ENCODE measurements around the gene ORC6.

The ORC6 gene

DNA sequence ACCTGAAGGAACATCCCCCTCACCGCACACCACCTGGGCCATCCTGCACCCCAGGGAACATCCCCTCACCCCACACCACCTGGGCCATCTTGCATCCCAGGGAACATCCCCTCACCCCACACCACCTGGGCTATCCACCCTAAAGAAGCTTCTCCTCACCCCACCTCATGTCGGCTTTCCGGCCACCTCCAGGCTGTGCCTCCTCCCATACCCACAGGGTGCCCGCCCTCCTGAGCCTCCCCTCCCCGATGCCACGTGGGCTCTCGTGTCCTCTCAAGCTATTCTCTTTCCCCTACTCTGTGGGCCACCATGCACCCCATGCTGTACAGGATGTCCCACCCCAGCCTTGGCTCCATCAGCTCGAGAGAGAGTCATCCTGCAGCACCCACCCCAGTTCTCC lies 40.7 kb downstream of the ORC6 start:
- no peaks in the 10 kb centered on the region for H3K36me3 ChIP-seq (ENCODE audit: control insufficient read depth, insufficient read depth, low read length)
- H3K27me3 ChIP-seq (replicated peaks; ENCODE audit: control insufficient read depth, insufficient read depth, low read length) = no peaks in the 10 kb centered on the region
- DNase-seq (ENCODE audit: extremely low read depth, insufficient read length) = no peak
- no peak for TF ChIP-seq CTCF (IDR thresholded peaks at IDR 0.05; ENCODE audit: insufficient read depth, low read length, poor library complexity, severe bottlenecking)
- no peak overlapping the region for H3K4me3 ChIP-seq (replicated peaks; ENCODE audit: low read depth, low read length)

DNA sequence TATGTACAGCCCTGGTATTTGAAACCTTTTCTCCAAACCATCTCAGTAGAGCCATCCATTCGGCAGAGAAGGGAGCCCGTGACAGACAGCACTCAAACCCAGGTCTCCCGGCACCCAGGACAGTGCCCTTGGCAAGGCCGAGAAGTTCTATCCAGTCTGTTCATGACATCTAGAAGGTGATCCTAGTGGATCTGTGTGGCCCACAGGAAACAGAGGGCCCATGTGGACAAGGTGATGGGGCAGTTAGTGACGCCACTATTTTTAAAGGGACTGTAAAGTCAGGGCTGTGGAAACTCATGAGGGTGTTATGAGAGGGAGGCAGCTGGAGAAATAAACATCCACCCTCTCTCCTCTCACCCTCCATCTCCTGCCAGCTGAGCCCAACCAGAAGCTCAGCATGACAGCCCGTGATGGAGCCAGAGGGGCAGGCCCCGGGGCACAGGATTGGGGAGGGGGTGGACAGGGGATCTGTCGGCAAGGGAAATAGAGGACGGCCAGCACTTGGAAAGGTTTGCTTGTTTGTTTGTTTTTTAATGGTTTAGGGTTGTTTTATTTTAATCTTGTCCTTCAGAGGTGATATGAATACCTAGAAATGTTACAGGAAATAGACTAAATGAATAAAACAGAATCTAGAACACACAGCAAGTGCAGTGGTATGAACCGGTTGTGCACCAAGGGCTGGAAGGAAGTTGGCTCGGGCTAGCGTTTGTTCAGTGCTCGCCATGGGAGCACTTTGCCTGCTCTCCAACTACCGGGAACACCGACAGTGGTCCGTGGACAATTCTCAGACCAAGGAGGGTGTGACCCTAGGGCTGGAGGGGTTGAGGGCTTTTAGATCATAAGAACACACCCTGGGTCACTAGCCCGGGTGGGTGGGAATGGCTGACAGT lies 41.6 kb downstream of the ORC6 start:
- no peaks in the 10 kb centered on the region for H3K27me3 ChIP-seq (replicated peaks; ENCODE audit: control insufficient read depth, insufficient read depth, low read length)
- no peak for TF ChIP-seq CTCF (IDR thresholded peaks at IDR 0.05; ENCODE audit: insufficient read depth, low read length, poor library complexity, severe bottlenecking)
- H3K4me3 ChIP-seq (replicated peaks; ENCODE audit: low read depth, low read length) = no peak overlapping the region

GRCh38 chr16:46731691-46732555 lies 42.5 kb downstream of the ORC6 start:
- Histone ChIP-seq H3K27me3 (replicated peaks; ENCODE audit: control insufficient read depth, insufficient read depth, low read length) (no peaks in the 10 kb centered on the region), H3K4me3 (replicated peaks; ENCODE audit: low read depth, low read length) (no peak overlapping the region), H3K36me3 (ENCODE audit: control insufficient read depth, insufficient read depth, low read length) (no peaks in the 10 kb centered on the region)
- DNase-seq (ENCODE audit: extremely low read depth, insufficient read length) = no peak
- no peak for TF ChIP-seq CTCF (IDR thresholded peaks at IDR 0.05; ENCODE audit: insufficient read depth, low read length, poor library complexity, severe bottlenecking)

More for the DNA sequence above, 41.6 kb downstream of the ORC6 start:
- no peaks in the 10 kb centered on the region for H3K36me3 ChIP-seq (ENCODE audit: control insufficient read depth, insufficient read depth, low read length)
- DNase-seq (ENCODE audit: extremely low read depth, insufficient read length) = no peak

DNA sequence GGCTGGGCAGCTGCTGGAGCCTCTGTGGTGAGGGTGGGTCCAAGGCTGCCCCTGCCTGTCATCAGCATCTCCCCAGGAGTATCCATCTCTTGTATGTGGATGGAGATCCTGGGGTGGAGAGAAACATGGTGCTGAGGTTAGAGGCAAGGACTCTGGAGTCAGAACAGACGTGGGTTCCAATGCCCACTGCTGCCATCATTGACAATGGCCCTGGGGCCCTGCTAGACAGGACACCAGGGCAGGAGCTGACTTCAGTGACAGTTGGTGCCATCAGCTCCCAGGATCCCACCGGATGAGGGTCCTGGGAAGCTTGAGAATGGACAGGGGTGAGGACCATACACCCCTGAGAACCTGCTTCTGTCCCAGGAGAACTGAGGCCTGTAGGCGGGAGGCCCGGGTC lies 43.1 kb downstream of the ORC6 start:
- Histone ChIP-seq H3K36me3 (ENCODE audit: control insufficient read depth, insufficient read depth, low read length) (no peaks in the 10 kb centered on the region), H3K4me3 (replicated peaks; ENCODE audit: low read depth, low read length) (no peak overlapping the region), H3K27me3 (replicated peaks; ENCODE audit: control insufficient read depth, insufficient read depth, low read length) (no peaks in the 10 kb centered on the region)
- no peak for DNase-seq (ENCODE audit: extremely low read depth, insufficient read length)
- TF ChIP-seq CTCF (IDR thresholded peaks at IDR 0.05; ENCODE audit: insufficient read depth, low read length, poor library complexity, severe bottlenecking) = no peak

DNA sequence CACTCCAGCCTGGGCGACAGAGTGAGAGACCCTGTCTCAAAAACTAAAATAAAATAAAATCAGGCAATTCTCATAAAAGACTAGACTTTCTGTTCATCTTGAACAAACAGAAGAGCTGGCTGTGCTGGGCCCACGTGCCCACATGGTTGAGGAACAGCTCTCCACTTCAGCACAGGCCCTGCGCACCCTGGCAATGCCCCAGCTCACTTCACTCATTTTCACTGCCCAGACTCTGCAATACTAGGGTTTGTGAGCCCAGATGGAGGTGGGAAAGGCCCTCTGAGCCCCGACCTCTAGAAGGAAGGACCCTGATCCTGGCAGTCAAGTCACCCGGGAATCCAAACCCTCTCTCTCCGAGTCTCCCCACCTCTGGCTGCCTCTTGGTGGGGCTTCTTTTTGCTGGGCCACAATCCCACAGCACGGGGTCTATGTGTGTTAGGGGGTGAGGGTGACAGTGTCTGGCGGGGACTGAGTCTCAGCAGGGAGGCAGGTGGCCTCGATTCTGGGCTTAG lies 43.9 kb downstream of the ORC6 start:
- Histone ChIP-seq H3K4me3 (replicated peaks; ENCODE audit: low read depth, low read length) (no peak overlapping the region), H3K27me3 (replicated peaks; ENCODE audit: control insufficient read depth, insufficient read depth, low read length) (no peaks in the 10 kb centered on the region), H3K36me3 (ENCODE audit: control insufficient read depth, insufficient read depth, low read length) (no peaks in the 10 kb centered on the region)
- no peak for DNase-seq (ENCODE audit: extremely low read depth, insufficient read length)
- TF ChIP-seq CTCF (IDR thresholded peaks at IDR 0.05; ENCODE audit: insufficient read depth, low read length, poor library complexity, severe bottlenecking) = no peak

Data from GM06990 (cell line).